Left lung (tissue), 10 donors: ENCODE results near the gene PEMT. TPM values are rescaled to one million over a fixed set of nuclear protein-coding genes. Genes with fewer than 3 reads are reported as not detected.

Source experiments
- ATAC-seq: fragments of 200-7000 bp; cut with Tn5 transposase; one replicate; pipeline ENCODE4 v1.9.1; 2020; ENCODE audit warnings: moderate library complexity
- DNase-seq, 4 donors: peaks; one replicate each; pipeline ENCODE4 v3.0.0-alpha.2; 2013 to 2020
- H3K27ac ChIP-seq, 2 donors: fragments of 200-600 bp; sonication (generic) in 1 of 2; one replicate each; pipeline versions ENCODE4 v1.5.0 to v1.8.0; 2020 to 2021
- H3K27me3 ChIP-seq, 2 donors: fragments of 200-600 bp; sonication (generic) in 1 of 2; one replicate each; pipeline versions ENCODE4 v1.5.0 to v1.8.0; 2020 to 2021
- H3K36me3 ChIP-seq, 2 donors: fragments of 200-600 bp; sonication (generic) in 1 of 2; one replicate each; pipeline versions ENCODE4 v1.5.0 to v1.8.0; 2020 to 2021
- H3K4me1 ChIP-seq, 2 donors: fragments of 200-600 bp; one replicate each; pipeline ENCODE4 v1.8.0; 2021
- H3K4me3 ChIP-seq, 2 donors: fragments of 200-600 bp; sonication (generic) in 1 of 2; one replicate each; pipeline versions ENCODE4 v1.5.0 to v1.8.0; 2020 to 2021; ENCODE audit warnings: mild to moderate bottlenecking in 1 of 2
- H3K9me3 ChIP-seq, 2 donors: fragments of 200-600 bp; sonication (generic) in 1 of 2; one replicate each; pipeline versions ENCODE4 v1.5.0 to v1.8.0; 2020 to 2021
- CTCF ChIP-seq, 2 donors: fragments of 200-600 bp; sonication (generic) in 1 of 2; IDR thresholded peaks; one replicate each; pipeline versions ENCODE4 v1.5.0 to v1.8.0; 2021; ENCODE audit warnings: antibody characterized with exemption in 2 of 2
- intact Hi-C, 2 donors: fragments of 100-400 bp; cut with DNase I; formaldehyde crosslinking; loops; one replicate each; pipeline versions ENCODE4 v1.11.2 to v1.14.2; 2022
- polyA plus RNA-seq, 6 donors: library from polyadenylated mRNA; unstranded; fragments of 120-200 nt; gene quantifications; one replicate each; pipeline ENCODE4 v1.2.1, GENCODE V29; 2013; ENCODE audit not compliant: insufficient read length in 6 of 6
- total RNA-seq, 2 donors: library from RNA; stranded (reverse); fragmentation: NEBNext Ultra II Directional; extraction: Animal tissue kit (Norgen Biotek cat#: 25700); gene quantifications; one replicate each; pipeline ENCODE4 v1.2.1, GENCODE V29; 2021
- donor health status: DM: no; HTN: yes; CAD: no.
- donor health status: DM: no; HTN: no; CAD: no.

The PEMT gene
- total and polyA plus RNA-seq, 8 donors, result 22.3 to 38.7 (median 28.3) TPM

DNA sequence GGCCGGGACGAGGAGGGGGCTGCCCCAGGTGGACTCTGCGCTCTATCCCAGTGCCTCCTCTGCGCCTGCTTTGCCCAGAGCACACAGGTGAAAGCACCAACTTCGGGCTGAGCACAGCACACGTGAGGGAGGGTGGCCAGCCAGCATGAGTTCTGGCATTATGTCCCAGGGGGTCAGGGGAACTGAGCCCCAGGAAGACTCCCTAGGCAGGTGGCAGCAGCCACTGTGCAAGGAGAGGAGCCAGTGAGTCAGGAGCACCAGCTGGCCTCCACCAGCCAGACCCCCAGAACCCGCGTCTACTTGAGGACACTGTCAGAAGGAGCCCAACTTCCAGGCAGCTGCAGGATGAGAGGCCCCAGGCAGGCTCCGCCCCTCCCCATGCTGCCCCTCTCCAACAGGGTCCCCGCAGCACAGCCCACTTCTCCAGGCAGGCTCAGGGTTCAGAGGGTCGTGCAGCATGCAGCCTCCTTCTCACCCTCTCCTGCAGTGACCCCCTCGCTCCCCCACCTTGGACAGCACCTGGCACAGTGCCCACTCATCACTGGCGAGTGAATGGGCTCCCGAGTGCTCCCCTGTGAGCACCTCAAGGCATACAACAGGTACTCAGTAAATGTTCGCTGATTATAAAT, 51.1 kb downstream of the PEMT start:
- H3K9me3 ChIP-seq, result no peaks in the 10 kb centered on the region
- H3K36me3 ChIP-seq, result no peaks in the 10 kb centered on the region
- DNase-seq (peak in 1 of 4 donors; percentile 60), ATAC-seq (no peak)
- no peaks in the 10 kb centered on the region for H3K27me3 ChIP-seq
- H3K4me1 ChIP-seq, result peaks cover 4 to 8% of the 10 kb centered on the region in 2 donors
- H3K27ac ChIP-seq, result no peak overlapping the region
- TF ChIP-seq CTCF (IDR thresholded peaks at IDR 0.05), result no peak
- no peak overlapping the region for H3K4me3 ChIP-seq
- intact Hi-C loops, result no loop called here

- ATAC-seq (no peak), DNase-seq (peak in 1 of 4 donors; percentile 52)
- Histone ChIP-seq H3K9me3 (no peaks in the 10 kb centered on the region), H3K27me3 (no peaks in the 10 kb centered on the region), H3K4me3 (no peak overlapping the region), H3K27ac (no peak overlapping the region), H3K4me1 (peaks cover 4 to 8% of the 10 kb centered on the region in 2 donors), H3K36me3 (no peaks in the 10 kb centered on the region)
- no peak for TF ChIP-seq CTCF (IDR thresholded peaks at IDR 0.05)
- intact Hi-C loops, result no loop called here
These were observed 51.9 kb downstream of the PEMT start for GRCh38 chr17:17539591-17539990.

GRCh38 chr17:17538417-17539391, 52.8 kb downstream of the PEMT start:
- H3K4me1 ChIP-seq, result peaks cover 4 to 8% of the 10 kb centered on the region in 2 donors
- DNase-seq (peak in 3 of 4 donors; percentile 34 to 79 (median 61)), ATAC-seq (peak; percentile 76)
- H3K9me3 ChIP-seq, result no peaks in the 10 kb centered on the region
- no peak for TF ChIP-seq CTCF (IDR thresholded peaks at IDR 0.05)
- no peaks in the 10 kb centered on the region for H3K36me3 ChIP-seq
- H3K27me3 ChIP-seq, result no peaks in the 10 kb centered on the region
- intact Hi-C loops, result no loop called here
- H3K4me3 ChIP-seq, result no peak overlapping the region
- H3K27ac ChIP-seq, result peak overlapping the region in 1 of 2 donors; percentile 73

DNA sequence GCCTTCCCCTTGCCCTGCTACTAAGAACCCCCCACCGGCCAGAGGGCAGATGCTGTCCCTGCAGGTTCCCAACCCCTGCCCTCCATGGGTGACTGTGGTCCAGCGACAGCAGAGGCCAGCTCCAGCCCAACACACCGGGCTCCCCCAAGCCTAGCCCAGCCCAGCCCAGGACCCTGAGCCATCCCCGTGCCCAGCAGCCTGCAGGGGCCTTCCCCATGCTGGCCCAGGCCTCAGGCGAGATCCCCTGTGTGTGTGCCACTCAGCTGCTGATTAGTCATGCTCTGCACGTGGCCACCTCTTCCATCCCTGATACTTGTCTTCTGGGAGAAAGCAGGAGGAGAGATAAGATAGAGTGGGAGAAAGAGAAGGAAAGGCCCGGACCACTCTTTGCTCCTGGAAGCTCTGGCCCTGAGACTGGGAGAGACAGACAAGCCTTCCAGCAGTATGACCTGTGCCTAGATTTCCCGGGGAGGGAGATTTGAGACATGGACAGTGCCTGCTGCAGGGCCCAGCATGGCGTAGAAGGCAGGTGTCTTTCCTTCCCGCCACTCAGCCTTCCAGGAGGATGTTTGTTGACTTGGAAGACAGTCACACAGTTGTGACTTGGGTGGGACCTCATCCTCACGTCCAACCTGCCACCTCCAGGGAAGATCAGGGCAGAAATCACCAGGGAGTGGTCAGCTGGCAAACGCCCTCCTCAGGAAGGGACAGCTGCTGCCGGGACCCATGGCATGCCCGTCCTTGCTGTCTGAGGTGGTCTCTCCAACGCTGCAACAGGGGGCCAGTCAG, 54.0 kb downstream of the PEMT start:
- ATAC-seq (peak; percentile 18), DNase-seq (peak in 1 of 4 donors; percentile 73)
- Histone ChIP-seq H3K4me3 (no peak overlapping the region), H3K27me3 (no peaks in the 10 kb centered on the region), H3K36me3 (no peaks in the 10 kb centered on the region), H3K4me1 (peaks cover 4 to 8% of the 10 kb centered on the region in 2 donors), H3K27ac (peak overlapping the region in 1 of 2 donors; percentile 73), H3K9me3 (no peaks in the 10 kb centered on the region)
- no peak for TF ChIP-seq CTCF (IDR thresholded peaks at IDR 0.05)
- intact Hi-C loops, result no loop called here
